ENCODE data around the gene CACNA1I.

DNA sequence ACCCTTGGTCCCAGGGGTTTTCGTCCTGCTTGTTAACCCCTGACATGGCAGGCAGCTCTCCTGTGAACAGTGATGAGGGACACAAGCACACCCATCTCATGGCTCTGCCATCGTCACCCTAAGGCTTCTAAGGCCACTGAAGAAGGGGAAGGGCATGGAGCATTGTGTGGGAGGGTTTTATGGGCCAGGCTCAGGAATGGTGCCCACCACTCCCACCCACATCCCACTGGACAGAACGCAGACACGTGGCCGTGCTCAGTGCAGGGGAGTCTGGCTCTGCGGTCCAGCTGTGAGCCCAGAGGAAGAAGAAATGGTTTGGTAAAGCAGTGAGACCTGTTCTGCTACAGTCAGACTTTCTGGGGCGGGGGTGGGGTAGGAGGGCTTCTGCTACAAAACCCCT, 130.0 kb downstream of the CACNA1I start:
- TF ChIP-seq, protein P1, sequence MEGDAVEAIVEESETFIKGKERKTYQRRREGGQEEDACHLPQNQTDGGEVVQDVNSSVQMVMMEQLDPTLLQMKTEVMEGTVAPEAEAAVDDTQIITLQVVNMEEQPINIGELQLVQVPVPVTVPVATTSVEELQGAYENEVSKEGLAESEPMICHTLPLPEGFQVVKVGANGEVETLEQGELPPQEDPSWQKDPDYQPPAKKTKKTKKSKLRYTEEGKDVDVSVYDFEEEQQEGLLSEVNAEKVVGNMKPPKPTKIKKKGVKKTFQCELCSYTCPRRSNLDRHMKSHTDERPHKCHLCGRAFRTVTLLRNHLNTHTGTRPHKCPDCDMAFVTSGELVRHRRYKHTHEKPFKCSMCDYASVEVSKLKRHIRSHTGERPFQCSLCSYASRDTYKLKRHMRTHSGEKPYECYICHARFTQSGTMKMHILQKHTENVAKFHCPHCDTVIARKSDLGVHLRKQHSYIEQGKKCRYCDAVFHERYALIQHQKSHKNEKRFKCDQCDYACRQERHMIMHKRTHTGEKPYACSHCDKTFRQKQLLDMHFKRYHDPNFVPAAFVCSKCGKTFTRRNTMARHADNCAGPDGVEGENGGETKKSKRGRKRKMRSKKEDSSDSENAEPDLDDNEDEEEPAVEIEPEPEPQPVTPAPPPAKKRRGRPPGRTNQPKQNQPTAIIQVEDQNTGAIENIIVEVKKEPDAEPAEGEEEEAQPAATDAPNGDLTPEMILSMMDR (IDR thresholded peaks at IDR 0.05), result no peak
- no peak for TF ChIP-seq POLR2A (IDR thresholded peaks at IDR 0.05)
